PC-3 (cell line): Measurements from ENCODE around the gene TIGD4.

Experiments
- EZH2 ChIP-seq: fragments of 300-600 bp; sonication (generic); IDR thresholded peaks from one replicate; pipeline ENCODE4 v1.6.1; 2017; ENCODE audit warnings: antibody characterized with exemption, mild to moderate bottlenecking, low read length; ENCODE audit not compliant: unreplicated experiment
- TF ChIP-seq, protein P1 (sequence below): fragments of 300-600 bp; sonication (generic); conservative IDR thresholded peaks from 2 replicates; pipeline ENCODE4 v1.5.1; 2017; ENCODE audit warnings: antibody characterized with exemption, low read depth, mild to moderate bottlenecking, low read length

DNA sequence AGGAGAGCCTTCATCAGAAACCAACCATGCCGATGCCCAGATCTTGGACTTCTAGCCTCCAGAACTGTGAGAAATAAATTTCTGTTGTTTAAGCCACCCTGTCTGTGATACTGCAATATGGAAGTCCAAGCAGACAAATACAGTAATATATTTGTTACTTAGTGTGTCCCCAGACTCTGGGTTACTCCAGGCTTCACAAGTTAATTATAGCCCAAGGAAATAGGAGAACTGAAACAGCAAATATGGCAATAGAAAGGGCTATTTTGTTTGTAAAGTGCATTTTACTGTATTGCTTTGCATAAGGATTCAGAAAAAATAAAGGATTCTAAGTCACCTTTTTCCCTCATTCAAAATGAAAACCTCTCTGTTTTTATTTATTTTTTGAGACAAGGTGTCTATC, 15.7 kb downstream of the TIGD4 start:
- TF ChIP-seq, protein P1, sequence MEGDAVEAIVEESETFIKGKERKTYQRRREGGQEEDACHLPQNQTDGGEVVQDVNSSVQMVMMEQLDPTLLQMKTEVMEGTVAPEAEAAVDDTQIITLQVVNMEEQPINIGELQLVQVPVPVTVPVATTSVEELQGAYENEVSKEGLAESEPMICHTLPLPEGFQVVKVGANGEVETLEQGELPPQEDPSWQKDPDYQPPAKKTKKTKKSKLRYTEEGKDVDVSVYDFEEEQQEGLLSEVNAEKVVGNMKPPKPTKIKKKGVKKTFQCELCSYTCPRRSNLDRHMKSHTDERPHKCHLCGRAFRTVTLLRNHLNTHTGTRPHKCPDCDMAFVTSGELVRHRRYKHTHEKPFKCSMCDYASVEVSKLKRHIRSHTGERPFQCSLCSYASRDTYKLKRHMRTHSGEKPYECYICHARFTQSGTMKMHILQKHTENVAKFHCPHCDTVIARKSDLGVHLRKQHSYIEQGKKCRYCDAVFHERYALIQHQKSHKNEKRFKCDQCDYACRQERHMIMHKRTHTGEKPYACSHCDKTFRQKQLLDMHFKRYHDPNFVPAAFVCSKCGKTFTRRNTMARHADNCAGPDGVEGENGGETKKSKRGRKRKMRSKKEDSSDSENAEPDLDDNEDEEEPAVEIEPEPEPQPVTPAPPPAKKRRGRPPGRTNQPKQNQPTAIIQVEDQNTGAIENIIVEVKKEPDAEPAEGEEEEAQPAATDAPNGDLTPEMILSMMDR: no peak
- no peak for TF ChIP-seq EZH2
